HuH-7.5 (cell line): ENCODE measurements around the gene NDOR1.
"Not testable (repeated sequence)": the region's sequence is repeated elsewhere in the genome, so short reads cannot be mapped to it uniquely, and the experiment has no call there.

Experiments used
- DNase-seq: peaks from one replicate; pipeline ENCODE4 v3.0.0; 2011; ENCODE audit warnings: low spot score

Gene NDOR1

GRCh38 chr9:137244486-137245449 is 39.3 kb downstream of the NDOR1 start:
- DNase-seq: no peak

GRCh38 chr9:137245450-137246421 is 40.2 kb downstream of the NDOR1 start:
- no peak for DNase-seq

DNA sequence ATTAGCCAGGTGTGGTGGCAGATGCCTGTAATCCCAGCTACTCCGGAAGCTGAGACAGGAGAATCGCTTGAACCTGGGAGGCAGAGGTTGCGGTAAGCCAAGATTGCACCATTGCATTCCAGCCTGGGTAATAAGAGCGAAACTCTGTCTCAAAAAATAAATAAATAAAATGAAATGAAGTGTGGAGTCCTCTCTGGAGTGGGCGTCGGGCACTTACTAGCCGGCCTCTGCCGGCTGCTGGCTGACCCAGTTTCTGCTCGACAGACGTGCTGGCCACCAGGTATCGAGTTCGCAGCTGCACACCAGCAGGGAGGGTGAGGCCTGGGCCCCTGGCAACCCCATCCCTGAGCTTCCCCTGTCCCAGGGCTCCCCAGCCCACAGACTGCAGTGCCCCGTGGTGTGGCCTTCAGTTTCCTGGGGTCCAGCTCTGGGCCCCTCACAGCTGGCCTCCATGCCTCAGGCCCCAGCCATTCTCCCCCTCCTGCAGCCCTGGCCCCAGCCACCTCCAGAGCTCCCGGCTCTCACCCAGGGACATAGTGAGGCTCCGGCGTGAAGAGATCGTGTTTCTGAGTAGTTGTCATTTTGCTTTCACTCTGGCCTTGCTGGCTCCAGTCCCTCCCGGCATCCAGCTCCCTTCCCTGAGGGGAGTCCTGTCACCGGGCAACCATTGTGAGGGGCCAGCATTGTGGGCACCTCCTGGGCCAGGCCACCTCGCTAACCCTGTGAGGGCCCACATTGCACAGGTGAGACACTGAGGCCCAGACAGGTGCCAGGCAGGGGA is 41.8 kb downstream of the NDOR1 start:
- no peak for DNase-seq

DNA sequence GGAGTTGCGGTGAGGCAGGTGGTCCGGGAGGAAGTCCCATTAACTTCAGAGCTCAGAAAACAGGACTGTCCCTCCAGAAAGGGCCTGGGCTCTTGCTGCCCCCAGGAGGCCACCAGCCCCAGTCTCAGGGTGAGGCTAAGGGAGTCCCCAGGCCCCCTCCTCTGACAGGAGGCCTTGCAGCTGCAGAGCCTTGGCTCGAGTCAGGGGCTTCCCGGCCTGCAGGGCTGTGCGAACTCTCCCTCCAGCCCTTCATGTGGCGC is 42.3 kb downstream of the NDOR1 start:
- DNase-seq: no peak

- no peak for DNase-seq
Observed at GRCh38 chr9:137250329-137251193, 45.1 kb downstream of the NDOR1 start.

GRCh38 chr9:137251194-137251461 is 45.6 kb downstream of the NDOR1 start, which contains the start of gene STPG3:
Gene STPG3 (plus strand): TSS chr9:137251286. CDS start chr9:137251287, 1 bp downstream.
- DNase-seq: no peak

GRCh38 chr9:137251490-137252268 is 46.2 kb downstream of the NDOR1 start:
- no peak for DNase-seq

DNA sequence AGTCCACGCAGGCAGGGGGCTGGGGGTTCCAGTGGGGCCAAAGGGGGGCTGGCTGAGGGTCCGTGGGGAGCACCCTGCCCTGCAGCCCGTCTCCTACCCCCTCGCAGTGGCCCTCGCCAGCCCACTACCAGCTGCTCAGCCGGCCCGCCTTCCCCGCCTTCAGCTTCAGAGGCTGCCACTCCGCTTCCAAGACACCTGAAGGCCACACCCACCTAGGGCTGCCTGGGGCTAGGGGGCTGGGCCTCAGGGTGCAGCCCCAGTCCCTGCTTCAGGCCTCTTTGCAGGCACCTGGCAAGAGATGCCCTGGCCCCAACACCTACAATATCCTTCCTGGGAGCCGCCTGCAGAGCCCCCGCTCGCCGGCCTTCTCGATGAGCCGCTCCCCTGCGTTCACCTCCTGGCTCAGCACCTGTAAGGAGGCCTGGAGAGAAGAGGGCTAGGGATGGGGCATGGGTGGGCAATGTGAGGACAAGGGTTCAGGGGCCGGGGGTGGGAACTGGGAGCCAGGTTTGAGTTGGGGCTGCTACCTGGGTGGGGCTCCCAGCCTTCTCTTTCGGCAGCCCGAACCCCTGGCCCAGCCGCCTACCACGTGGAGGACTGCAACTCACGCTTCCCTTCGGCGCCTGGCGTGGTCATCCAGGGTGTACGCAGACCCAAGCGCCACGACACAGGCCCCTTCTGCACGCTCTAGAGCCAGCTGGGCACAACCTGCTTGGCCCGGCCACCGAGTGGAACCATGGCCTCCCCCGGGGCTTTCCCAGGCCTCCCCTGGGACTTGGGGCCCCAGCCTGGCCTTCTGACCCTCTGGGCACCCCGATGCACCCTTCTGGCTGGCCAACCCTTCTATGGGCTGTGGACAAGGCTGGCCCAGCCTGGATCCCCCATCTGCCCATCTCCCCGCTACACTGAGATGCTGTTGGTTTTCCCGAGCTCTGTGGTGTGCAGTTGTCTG is 47.3 kb downstream of the NDOR1 start:
- DNase-seq: no peak

DNA sequence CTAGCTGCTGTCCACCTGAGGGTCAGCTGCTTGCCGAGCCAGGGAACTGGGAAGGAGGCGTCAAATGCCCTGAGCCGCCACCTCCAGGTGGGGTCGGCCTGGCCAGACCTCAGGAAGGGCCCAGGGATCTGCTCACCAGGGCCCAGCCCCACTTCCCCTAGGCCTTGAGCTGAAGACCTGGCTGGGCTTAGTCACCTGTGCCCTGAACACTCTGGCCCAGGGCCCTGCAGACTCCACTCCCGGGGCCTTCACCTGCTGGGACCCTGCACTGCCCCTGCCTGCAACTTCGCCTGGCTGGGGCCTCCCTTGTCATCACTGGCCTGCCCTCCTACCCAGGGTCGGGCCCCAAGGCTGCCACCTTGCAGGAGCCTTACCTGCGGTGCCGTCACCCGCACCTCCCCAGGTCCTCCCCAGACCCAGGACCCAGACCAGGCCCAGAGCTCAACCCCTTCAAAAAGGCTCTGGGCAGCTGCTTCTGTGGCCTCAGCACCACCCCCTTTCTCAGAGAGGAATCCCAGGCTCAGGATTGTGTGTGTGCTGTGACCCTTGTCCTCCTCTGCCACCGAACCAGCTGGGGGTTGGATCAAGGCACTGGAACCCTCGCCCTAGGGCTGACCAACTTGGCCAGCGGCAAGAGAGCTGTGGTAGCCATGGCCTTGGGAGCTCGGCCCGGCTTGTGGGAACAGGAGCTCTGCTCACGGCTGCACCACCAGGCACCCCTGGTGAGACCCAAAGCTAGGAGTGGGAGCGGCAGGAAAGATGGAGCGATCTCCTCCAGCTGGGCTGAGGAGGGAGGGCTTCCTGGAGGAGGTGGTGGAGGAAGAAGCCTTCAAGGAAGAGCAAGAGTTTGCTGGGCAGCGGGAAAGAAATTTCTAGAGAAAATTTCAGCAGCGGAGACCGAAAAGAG is 48.5 kb downstream of the NDOR1 start:
- DNase-seq: no peak

- peak; percentile 99 for DNase-seq
Observed at GRCh38 chr9:137254624-137255447, 49.3 kb downstream of the NDOR1 start, which contains the start of gene NELFB. Gene NELFB (plus strand): TSS chr9:137255327.

DNA sequence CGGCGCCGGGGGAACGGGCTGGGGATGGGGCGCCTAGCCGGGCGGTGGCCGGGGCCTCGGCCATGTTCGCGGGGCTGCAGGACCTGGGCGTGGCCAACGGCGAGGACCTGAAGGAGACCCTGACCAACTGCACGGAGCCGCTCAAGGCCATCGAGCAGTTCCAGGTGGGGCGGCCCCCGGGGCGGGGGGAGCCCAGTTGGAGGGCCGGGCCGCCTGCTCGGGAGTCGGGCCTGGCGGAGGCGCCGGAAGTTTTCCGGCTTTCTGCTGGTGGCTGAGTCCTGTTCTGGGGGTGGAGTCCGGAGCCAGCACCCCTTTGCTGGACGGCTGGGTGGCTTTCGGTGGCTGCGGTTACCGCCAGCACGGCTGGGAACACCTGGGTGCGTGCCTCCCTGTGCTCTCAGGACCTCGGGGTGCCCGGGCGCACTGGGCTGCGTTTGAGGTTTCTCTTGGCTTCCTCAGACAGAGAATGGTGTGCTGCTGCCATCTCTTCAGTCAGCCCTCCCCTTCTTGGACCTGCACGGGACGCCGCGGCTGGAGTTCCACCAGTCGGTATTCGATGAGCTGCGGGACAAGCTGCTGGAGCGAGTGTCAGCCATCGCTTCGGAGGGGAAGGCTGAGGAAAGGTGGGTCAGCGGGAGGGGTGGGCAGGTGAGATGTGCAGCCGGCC is 50.1 kb downstream of the NDOR1 start:
- no peak for DNase-seq

- no peak for DNase-seq
Observed at GRCh38 chr9:137256362-137256761, 50.9 kb downstream of the NDOR1 start.

DNA sequence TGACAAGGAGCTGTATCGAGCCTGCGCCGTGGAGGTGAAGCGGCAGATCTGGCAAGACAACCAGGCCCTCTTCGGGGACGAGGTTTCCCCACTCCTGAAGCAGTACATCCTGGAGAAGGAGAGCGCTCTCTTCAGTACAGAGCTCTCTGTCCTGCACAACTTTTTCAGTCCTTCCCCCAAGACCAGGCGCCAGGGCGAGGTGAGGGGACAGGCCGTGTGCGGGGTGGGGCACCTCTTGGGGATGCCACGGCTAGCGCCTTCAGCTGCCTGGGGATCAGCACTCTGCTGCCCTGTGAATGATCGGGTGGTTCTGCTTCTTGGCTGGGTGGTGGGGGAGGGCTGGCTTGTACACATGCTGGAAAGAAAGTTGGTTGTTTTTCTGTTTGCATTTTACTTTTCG is 51.4 kb downstream of the NDOR1 start:
- no peak for DNase-seq

- DNase-seq: not testable (repeated sequence)
Observed at GRCh38 chr9:137262173-137262908, 56.8 kb downstream of the NDOR1 start.

DNA sequence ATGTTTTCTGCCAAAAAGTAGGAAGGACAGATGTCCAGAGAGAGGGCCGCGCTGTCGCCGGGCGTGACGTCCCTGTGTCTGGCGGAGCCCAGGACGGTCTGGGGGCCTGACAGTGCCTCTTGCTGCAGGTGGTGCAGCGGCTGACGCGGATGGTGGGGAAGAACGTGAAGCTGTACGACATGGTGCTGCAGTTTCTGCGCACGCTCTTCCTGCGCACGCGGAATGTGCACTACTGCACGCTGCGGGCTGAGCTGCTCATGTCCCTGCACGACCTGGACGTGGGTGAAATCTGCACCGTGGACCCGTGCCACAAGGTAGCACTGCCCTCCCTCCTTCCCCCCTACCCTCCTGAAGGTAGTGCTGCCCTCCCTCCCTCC is 57.4 kb downstream of the NDOR1 start:
- no peak for DNase-seq

GRCh38 chr9:137263506-137263905 is 58.0 kb downstream of the NDOR1 start:
- no peak for DNase-seq
